HCT116 (cell line): Measurements from ENCODE around the gene SLC35B2. TPM values are rescaled to one million over a fixed set of nuclear protein-coding genes. Genes with fewer than 3 reads are reported as not detected.

Experiments
- ATAC-seq: fragments of 200-7000 bp; cut with Tn5 transposase; 2 replicates; pipeline ENCODE4 v1.9.1; 2020; ENCODE audit warnings: mild to moderate bottlenecking, moderate library complexity
- BruUV-seq: library from RNA; stranded (reverse); fragments of 400-500 nt; replicated peaks from 2 replicates; lab custom pipeline; 2021; lab: Mats Ljungman, UMichigan
- CTCF ChIA-PET: fragments of 300-600 bp; sonication (Branson Sonifier 250); formaldehyde crosslinking; loops from one replicate; lab custom pipeline; 2021; ENCODE audit warnings: antibody characterized with exemption; lab: Charles Lee
- POLR2A ChIA-PET: fragments of 300-600, 350-600 bp; sonication (Branson Sonifier 250); formaldehyde crosslinking; loops from one replicate; lab custom pipeline; 2021; ENCODE audit warnings: antibody characterized with exemption; lab: Charles Lee
- RAD21 ChIA-PET, 2 experiments: fragments of 300-600 bp; sonication (Branson Sonifier 250); formaldehyde crosslinking; loops; one replicate each; lab custom pipeline; 2023; ENCODE audit warnings: low total read pairs in 2 of 2; ENCODE audit not compliant: uncharacterized antibody in 2 of 2, unreplicated experiment in 2 of 2, low non-redundant PET in 1 of 2; lab: Charles Lee
- DNase-seq: peaks from one replicate; pipeline ENCODE4 v3.0.0-alpha.2; 2010; ENCODE audit warnings: low read depth, low spot score
- H2AFZ ChIP-seq: fragments of 200-600 bp; shearing (Covaris generic), sonication (generic); 2 replicates; pipeline ENCODE4 v1.6.1; 2017; ENCODE audit warnings: low read depth, mixed run types, mixed read lengths, antibody characterized with exemption, low read length; ENCODE audit not compliant: poor library complexity, severe bottlenecking
- H3K27ac ChIP-seq: 2 replicates; pipeline ENCODE4 v1.5.1; 2012; ENCODE audit warnings: low read depth, low read length
- H3K27me3 ChIP-seq: fragments of 200-600 bp; sonication (generic); 2 replicates; pipeline ENCODE4 v1.6.1; 2016; ENCODE audit warnings: mixed run types, low read length, mixed read lengths; ENCODE audit not compliant: insufficient read depth
- H3K36me3 ChIP-seq, 2 experiments: fragments of 200-500 bp in 1 of 2; fragments of 200-600 bp in 1 of 2; sonication (Bioruptor generic) in 1 of 2; sonication (generic) in 1 of 2; 2 replicates each; pipeline versions ENCODE4 v1.5.1 to v1.6.1; 2014 to 2016; ENCODE audit warnings: low read length in 2 of 2, inconsistent platforms in 1 of 2, mixed read lengths in 1 of 2, mixed run types in 1 of 2; ENCODE audit not compliant: insufficient read depth in 2 of 2, control insufficient read depth in 1 of 2
- H3K4me1 ChIP-seq, 2 experiments: fragments of 200-600 bp in 1 of 2; sonication (generic) in 1 of 2; 2 replicates each; pipeline versions ENCODE4 v1.5.1 to v1.6.1; 2012 to 2017; ENCODE audit warnings: low read length in 2 of 2, inconsistent platforms in 1 of 2, mild to moderate bottlenecking in 1 of 2, mixed read lengths in 1 of 2, mixed run types in 1 of 2, moderate library complexity in 1 of 2; ENCODE audit not compliant: insufficient read depth in 2 of 2, control insufficient read depth in 1 of 2
- H3K4me2 ChIP-seq: fragments of 200-600 bp; sonication (generic); 2 replicates; pipeline ENCODE4 v1.6.1; 2017; ENCODE audit warnings: mixed run types, low read length, mixed read lengths
- H3K4me3 ChIP-seq, 2 experiments: fragments of 200-600 bp in 1 of 2; sonication (generic) in 1 of 2; replicated peaks in 1 of 2; 2 replicates each; pipeline ENCODE4 v1.5.1; 2011 to 2016; ENCODE audit warnings: low read length in 2 of 2, control low read depth in 1 of 2, low read depth in 1 of 2, mild to moderate bottlenecking in 1 of 2, mixed read lengths in 1 of 2, mixed run types in 1 of 2
- H3K79me2 ChIP-seq: fragments of 200-600 bp; sonication (generic); 2 replicates; pipeline ENCODE4 v1.6.1; 2017; ENCODE audit warnings: mild to moderate bottlenecking, mixed run types, low read length, moderate library complexity, mixed read lengths; ENCODE audit not compliant: insufficient read depth
- H3K9ac ChIP-seq: fragments of 200-600 bp; sonication (generic); 2 replicates; pipeline ENCODE4 v1.6.1; 2016; ENCODE audit warnings: low read length, mixed read lengths
- H3K9me2 ChIP-seq: fragments of 200-600 bp; sonication (generic), shearing (Covaris generic); 2 replicates; pipeline ENCODE4 v1.6.1; 2017; ENCODE audit warnings: mixed run types, mild to moderate bottlenecking, moderate library complexity; ENCODE audit not compliant: insufficient read depth
- H3K9me3 ChIP-seq, 2 experiments: fragments of 200-500 bp in 1 of 2; fragments of 200-600 bp in 1 of 2; sonication (Bioruptor generic) in 1 of 2; sonication (generic) in 1 of 2; 2 replicates each; pipeline ENCODE4 v1.6.1; 2014 to 2017; ENCODE audit warnings: low read length in 2 of 2, mixed read lengths in 2 of 2, inconsistent platforms in 1 of 2, low read depth in 1 of 2, mild to moderate bottlenecking in 1 of 2, mixed run types in 1 of 2, moderate library complexity in 1 of 2; ENCODE audit not compliant: control insufficient read depth in 1 of 2, insufficient read depth in 1 of 2
- H4K20me1 ChIP-seq: fragments of 200-600 bp; sonication (generic), shearing (Covaris generic); 2 replicates; pipeline ENCODE4 v1.6.1; 2017; ENCODE audit warnings: mixed run types, mild to moderate bottlenecking, moderate library complexity; ENCODE audit not compliant: insufficient read depth
- CEBPB ChIP-seq: IDR thresholded peaks from 2 replicates; pipeline ENCODE4 v1.6.1; 2012; ENCODE audit warnings: low read depth
- ELF1 ChIP-seq: IDR thresholded peaks from 2 replicates; pipeline ENCODE4 v1.6.1; 2012; ENCODE audit warnings: low read depth, borderline replicate concordance
- JUND ChIP-seq: IDR thresholded peaks from 2 replicates; pipeline ENCODE4 v1.6.1; 2012
- RAD21 ChIP-seq: IDR thresholded peaks from 2 replicates; pipeline ENCODE4 v1.6.1; 2012; ENCODE audit warnings: low read depth, mild to moderate bottlenecking
- SIN3A ChIP-seq: IDR thresholded peaks from 2 replicates; pipeline ENCODE4 v1.6.1; 2012; ENCODE audit warnings: low read depth
- TCF7L2 ChIP-seq: IDR thresholded peaks from 2 replicates; pipeline ENCODE4 v1.7.0; 2011; ENCODE audit warnings: borderline replicate concordance, inconsistent platforms; ENCODE audit not compliant: insufficient read depth, insufficient read length; ENCODE audit errors: extremely low read depth
- ZFX ChIP-seq: fragments of 450-650 bp; IDR thresholded peaks from 2 replicates; pipeline ENCODE4 v1.6.1; 2017
- ZNF274 ChIP-seq: fragments of 200-500 bp; sonication (Bioruptor generic); IDR thresholded peaks from 2 replicates; pipeline ENCODE4 v1.6.1; 2014; ENCODE audit warnings: mild to moderate bottlenecking, low read depth, low read length, inconsistent platforms
- intact Hi-C: fragments of 100-400 bp; cut with micrococcal nuclease; formaldehyde crosslinking; loops from 2 replicates; pipeline ENCODE4 v1.10.0; 2022
- total RNA-seq: library from RNA; stranded (reverse); gene quantifications from one replicate; pipeline ENCODE4 v1.2.1, GENCODE V29; 2021; ENCODE audit not compliant: unreplicated experiment
- TF ChIP-seq, protein P1 (sequence below): IDR thresholded peaks from 2 replicates; pipeline ENCODE4 v1.6.1; 2012
- TF ChIP-seq, protein P2 (sequence below): IDR thresholded peaks from 2 replicates; pipeline ENCODE4 v1.6.1; 2012
- TF ChIP-seq, protein P3 (sequence below), 3 experiments: fragments of 200-600 bp in 1 of 3; sonication (generic) in 1 of 3; IDR thresholded peaks in 2 of 3; conservative IDR thresholded peaks in 1 of 3; 2 replicates each; pipeline ENCODE4 v1.5.1; 2012 to 2017; ENCODE audit warnings: low read depth in 2 of 3, low read length in 2 of 3, antibody characterized with exemption in 1 of 3, borderline replicate concordance in 1 of 3, control low read depth in 1 of 3, mild to moderate bottlenecking in 1 of 3, mixed read lengths in 1 of 3, mixed run types in 1 of 3, moderate library complexity in 1 of 3; ENCODE audit not compliant: insufficient read depth in 1 of 3
- TF ChIP-seq, protein P4 (sequence below): IDR thresholded peaks from 2 replicates; pipeline ENCODE4 v1.6.1; 2011; ENCODE audit warnings: mild to moderate bottlenecking, low read length, moderate library complexity; ENCODE audit not compliant: insufficient replicate concordance; ENCODE audit errors: extremely low read depth

Gene SLC35B2
- total RNA-seq, 1 experiment from 2014 or later, result 50.5 TPM

DNA sequence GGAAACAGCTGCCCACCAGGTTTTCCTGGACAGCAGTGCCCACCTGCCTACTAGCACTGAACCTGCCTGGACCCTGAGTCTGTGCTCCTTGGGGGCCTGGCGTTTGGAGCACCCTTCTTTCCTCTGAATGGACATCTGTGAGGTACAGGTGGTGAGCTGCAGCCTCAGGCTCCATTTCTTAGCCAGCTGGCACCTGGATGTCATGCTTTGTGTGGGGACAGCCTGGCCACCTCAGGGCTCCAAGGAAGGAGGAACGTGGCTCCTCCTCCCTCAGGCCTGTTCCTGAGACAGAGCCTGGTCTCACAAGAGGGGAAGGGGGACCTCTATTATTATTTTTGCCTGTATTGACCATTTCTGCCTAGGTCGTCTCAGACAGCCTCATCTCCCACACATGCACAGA is 21.0 kb upstream of the SLC35B2 start:
- H3K4me2 ChIP-seq, result no peak overlapping the region
- peaks cover 6 to 12% of the 10 kb centered on the region in 2 experiments for H3K4me1 ChIP-seq
- no peak overlapping the region for H2AFZ ChIP-seq
- no peak overlapping the region for H3K9ac ChIP-seq
- no peaks in the 10 kb centered on the region for H3K9me2 ChIP-seq
- ChIA-PET POLR2A (no interaction called here), RAD21 (no interaction called here), CTCF (interaction anchor here (1.3 to 1.8 kb wide), 3 partner anchors 9 to 35 kb away, joined by 4 to 7 read pairs (median 6); partner anchors contain the start of gene AARS2)
- no peaks in the 10 kb centered on the region for H3K36me3 ChIP-seq
- TF ChIP-seq TCF7L2 (no peak), RAD21 (no peak), CEBPB (no peak), JUND (no peak), ZFX (no peak)
- TF ChIP-seq, protein P1, sequence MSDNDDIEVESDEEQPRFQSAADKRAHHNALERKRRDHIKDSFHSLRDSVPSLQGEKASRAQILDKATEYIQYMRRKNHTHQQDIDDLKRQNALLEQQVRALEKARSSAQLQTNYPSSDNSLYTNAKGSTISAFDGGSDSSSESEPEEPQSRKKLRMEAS, result no peak
- TF ChIP-seq, protein P2, sequence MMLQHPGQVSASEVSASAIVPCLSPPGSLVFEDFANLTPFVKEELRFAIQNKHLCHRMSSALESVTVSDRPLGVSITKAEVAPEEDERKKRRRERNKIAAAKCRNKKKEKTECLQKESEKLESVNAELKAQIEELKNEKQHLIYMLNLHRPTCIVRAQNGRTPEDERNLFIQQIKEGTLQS, result no peak
- TF ChIP-seq, protein P3, sequence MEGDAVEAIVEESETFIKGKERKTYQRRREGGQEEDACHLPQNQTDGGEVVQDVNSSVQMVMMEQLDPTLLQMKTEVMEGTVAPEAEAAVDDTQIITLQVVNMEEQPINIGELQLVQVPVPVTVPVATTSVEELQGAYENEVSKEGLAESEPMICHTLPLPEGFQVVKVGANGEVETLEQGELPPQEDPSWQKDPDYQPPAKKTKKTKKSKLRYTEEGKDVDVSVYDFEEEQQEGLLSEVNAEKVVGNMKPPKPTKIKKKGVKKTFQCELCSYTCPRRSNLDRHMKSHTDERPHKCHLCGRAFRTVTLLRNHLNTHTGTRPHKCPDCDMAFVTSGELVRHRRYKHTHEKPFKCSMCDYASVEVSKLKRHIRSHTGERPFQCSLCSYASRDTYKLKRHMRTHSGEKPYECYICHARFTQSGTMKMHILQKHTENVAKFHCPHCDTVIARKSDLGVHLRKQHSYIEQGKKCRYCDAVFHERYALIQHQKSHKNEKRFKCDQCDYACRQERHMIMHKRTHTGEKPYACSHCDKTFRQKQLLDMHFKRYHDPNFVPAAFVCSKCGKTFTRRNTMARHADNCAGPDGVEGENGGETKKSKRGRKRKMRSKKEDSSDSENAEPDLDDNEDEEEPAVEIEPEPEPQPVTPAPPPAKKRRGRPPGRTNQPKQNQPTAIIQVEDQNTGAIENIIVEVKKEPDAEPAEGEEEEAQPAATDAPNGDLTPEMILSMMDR (IDR thresholded peaks at IDR 0.05 in 2 of 3, conservative IDR thresholded peaks at IDR 0.05 in 1 of 3; ENCODE audit: borderline replicate concordance in 1 of 3, insufficient read depth in 1 of 3, low read depth in 2 of 3, low read length in 2 of 3), result no peak
- ATAC-seq (no peak), DNase-seq (no peak)
- H3K79me2 ChIP-seq, result no peaks in the 10 kb centered on the region
- BruUV-seq, result no TSS peak
- peaks cover 3% of the 10 kb centered on the region for H3K27me3 ChIP-seq
- no peak overlapping the region for H3K4me3 ChIP-seq
- no peaks in the 10 kb centered on the region for H4K20me1 ChIP-seq
- H3K27ac ChIP-seq, result no peak overlapping the region
- intact Hi-C loops, result no loop called here
- no peaks in the 10 kb centered on the region for H3K9me3 ChIP-seq

- no peaks in the 10 kb centered on the region for H3K79me2 ChIP-seq
- DNase-seq, result no peak
- intact Hi-C loops, result no loop called here
- H3K27me3 ChIP-seq, result no peaks in the 10 kb centered on the region; the same call in 1 of the 2 replicates
- BruUV-seq, result no TSS peak
- H3K9ac ChIP-seq, result no peak overlapping the region
- peaks cover 6 to 12% of the 10 kb centered on the region in 2 experiments for H3K4me1 ChIP-seq
- ChIA-PET POLR2A (no interaction called here), CTCF (interaction anchor here (1.8 kb wide), 1 partner anchor 10 kb away, joined by 6 read pairs; no protein-coding TSS in a partner anchor), RAD21 (no interaction called here)
- no peak overlapping the region for H3K4me2 ChIP-seq
- H4K20me1 ChIP-seq, result no peaks in the 10 kb centered on the region
- H3K4me3 ChIP-seq, result no peak overlapping the region
- no peaks in the 10 kb centered on the region for H3K9me2 ChIP-seq
- H3K27ac ChIP-seq, result no peak overlapping the region
- no peaks in the 10 kb centered on the region for H3K36me3 ChIP-seq
- H3K9me3 ChIP-seq, result no peaks in the 10 kb centered on the region
- no peak overlapping the region for H2AFZ ChIP-seq
- ATAC-seq, result no peak
- TF ChIP-seq, protein P4, sequence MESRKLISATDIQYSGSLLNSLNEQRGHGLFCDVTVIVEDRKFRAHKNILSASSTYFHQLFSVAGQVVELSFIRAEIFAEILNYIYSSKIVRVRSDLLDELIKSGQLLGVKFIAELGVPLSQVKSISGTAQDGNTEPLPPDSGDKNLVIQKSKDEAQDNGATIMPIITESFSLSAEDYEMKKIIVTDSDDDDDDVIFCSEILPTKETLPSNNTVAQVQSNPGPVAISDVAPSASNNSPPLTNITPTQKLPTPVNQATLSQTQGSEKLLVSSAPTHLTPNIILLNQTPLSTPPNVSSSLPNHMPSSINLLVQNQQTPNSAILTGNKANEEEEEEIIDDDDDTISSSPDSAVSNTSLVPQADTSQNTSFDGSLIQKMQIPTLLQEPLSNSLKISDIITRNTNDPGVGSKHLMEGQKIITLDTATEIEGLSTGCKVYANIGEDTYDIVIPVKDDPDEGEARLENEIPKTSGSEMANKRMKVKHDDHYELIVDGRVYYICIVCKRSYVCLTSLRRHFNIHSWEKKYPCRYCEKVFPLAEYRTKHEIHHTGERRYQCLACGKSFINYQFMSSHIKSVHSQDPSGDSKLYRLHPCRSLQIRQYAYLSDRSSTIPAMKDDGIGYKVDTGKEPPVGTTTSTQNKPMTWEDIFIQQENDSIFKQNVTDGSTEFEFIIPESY, result no peak
- no peak for TF ChIP-seq ELF1
- no peak for TF ChIP-seq SIN3A
- TF ChIP-seq RAD21, result no peak
- TF ChIP-seq ZNF274, result no peak
Observed at GRCh38 chr6:44277763-44278162, 20.4 kb upstream of the SLC35B2 start.
